LNCAP (cell line): Measurements from ENCODE around the gene TMEFF1.

Source experiments
- CTCF ChIP-seq: fragments of 450-650 bp; IDR thresholded peaks from 2 replicates; pipeline ENCODE4 v1.5.1; 2017; ENCODE audit warnings: mild to moderate bottlenecking

The TMEFF1 gene

DNA sequence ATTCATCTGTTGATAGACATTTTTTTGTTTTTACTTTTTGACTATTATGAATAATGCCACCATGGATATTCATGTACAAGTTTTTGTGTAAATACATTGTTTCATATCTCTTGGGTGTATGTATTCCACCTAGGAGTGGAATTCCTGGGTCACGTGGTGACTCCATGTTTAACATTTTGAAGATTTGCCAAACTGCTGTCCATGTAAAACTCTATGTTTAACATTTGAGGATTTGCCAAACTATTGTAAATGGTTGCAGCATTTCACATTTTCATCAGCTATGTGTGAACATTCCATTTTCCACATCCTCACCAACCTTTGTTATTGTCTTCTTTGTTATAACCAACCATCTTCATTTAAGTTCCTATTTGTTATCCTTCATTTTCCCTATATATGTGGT, 12.2 kb downstream of the TMEFF1 start:
- TF ChIP-seq CTCF = no peak

GRCh38 chr9:100486479-100487176, 13.7 kb downstream of the TMEFF1 start:
- no peak for TF ChIP-seq CTCF

- TF ChIP-seq CTCF = no peak
These were observed 15.2 kb downstream of the TMEFF1 start for GRCh38 chr9:100488177-100488576.

- TF ChIP-seq CTCF = no peak
These were observed 16.9 kb downstream of the TMEFF1 start for GRCh38 chr9:100489836-100490235.

DNA sequence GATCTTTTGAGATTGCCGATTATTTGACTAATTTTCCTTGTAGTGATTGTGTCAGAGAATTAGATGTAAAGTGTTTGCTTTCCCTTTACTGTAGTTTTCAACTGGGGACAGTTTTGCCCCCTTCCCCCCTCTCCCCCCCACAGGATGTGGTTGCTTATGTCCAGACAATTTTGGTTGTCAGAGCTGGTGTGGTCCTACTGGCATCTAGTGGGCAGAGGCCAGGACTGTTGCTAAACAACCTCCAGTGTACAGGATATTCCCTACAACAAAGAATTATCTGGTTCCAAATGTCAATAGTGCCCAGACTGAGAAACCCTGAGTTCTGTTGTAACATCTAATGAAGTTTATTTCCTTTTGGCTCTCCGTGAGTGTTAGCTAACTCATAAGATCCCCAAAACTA, 20.0 kb downstream of the TMEFF1 start:
- TF ChIP-seq CTCF = no peak

GRCh38 chr9:100498592-100498991, 25.6 kb downstream of the TMEFF1 start:
- TF ChIP-seq CTCF = no peak

DNA sequence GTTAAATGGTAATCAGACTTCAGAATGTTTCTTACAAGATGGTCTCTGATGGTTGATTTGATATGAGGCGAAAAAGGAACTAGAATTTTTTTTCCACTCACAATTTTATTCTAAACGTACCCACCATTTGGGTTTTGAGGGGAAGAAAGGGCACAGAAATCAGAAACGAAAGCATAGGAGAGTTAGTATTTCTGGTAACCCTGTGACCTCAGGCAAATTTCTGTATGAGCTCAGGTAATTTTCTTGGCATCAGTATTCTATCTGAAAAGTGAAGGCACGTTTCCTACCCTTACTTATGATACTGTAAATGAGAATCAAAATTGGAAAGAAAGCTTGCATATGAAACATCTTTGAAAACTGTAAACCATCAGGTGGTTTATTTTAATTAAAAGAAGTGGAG, 26.5 kb downstream of the TMEFF1 start:
- TF ChIP-seq CTCF = no peak

GRCh38 chr9:100499866-100500265, 26.9 kb downstream of the TMEFF1 start:
- no peak for TF ChIP-seq CTCF
